D721Med (cell line): ENCODE results near the gene MTHFD1.

ENCODE experiments used
- DNase-seq: peaks from one replicate; pipeline ENCODE4 v3.0.0; 2011; ENCODE audit warnings: low spot score; ENCODE audit not compliant: insufficient read length
- FAIRE-seq: peaks from 2 replicates; lab custom pipeline; 2011; peaks lifted over from hg19 to GRCh38; lab: Jason Lieb, UNC
- CTCF ChIP-seq: IDR thresholded peaks from 2 replicates; pipeline ENCODE4 v1.5.1; 2012; ENCODE audit warnings: mild to moderate bottlenecking, control low read depth; ENCODE audit not compliant: insufficient read depth; ENCODE audit errors: missing control alignments

The MTHFD1 gene

GRCh38 chr14:64509036-64509435, 120.9 kb downstream of the MTHFD1 start:
- no peak for TF ChIP-seq CTCF
- DNase-seq (no peak), FAIRE-seq (no peak)
